ENCODE data around the gene KIF14. TPM values are rescaled to one million over a fixed set of nuclear protein-coding genes. Genes with fewer than 3 reads are reported as not detected.
A peak's percentile ranks its signal among the peaks of the same experiment; 100 is the strongest.

The KIF14 gene
- total and polyA plus RNA-seq, 2 experiments from 2014 or later, result 13.3 to 23.2 TPM

- Histone ChIP-seq H3K4me3 (no peak overlapping the region), H3K4me1 (ENCODE audit: insufficient read depth) (0 out of 2 replicates have a peak, but pooled peaks cover under 1% of the 10 kb centered on the region), H3K9me2 (ENCODE audit: insufficient read depth) (no peaks in the 10 kb centered on the region), H3K27ac (ENCODE audit: low read depth) (no peak overlapping the region), H4K20me1 (replicated peaks; ENCODE audit: insufficient read depth) (no peaks in the 10 kb centered on the region), H2AFZ (no peak overlapping the region), H3K79me2 (replicated peaks; ENCODE audit: insufficient read depth) (no peaks in the 10 kb centered on the region), H3K27me3 (ENCODE audit: insufficient read depth) (no peaks in the 10 kb centered on the region), H3K36me3 (ENCODE audit: insufficient read depth) (no peaks in the 10 kb centered on the region), H3F3A (replicated peaks; ENCODE audit: low read depth) (no peaks in the 10 kb centered on the region), H3K4me2 (no peak overlapping the region)
- Mint-ChIP-seq H3K9me3 (no peaks in the 10 kb centered on the region; the same call in 2 of the 3 replicates), H3K4me1 (no peaks in the 10 kb centered on the region; the same call in 2 of the 3 replicates), H3K36me3 (ENCODE audit: low read depth) (no peaks in the 10 kb centered on the region), H3K27ac (no peak overlapping the region), H3K27me3 (ENCODE audit: insufficient read depth, low read depth, poor library complexity) (peaks cover 2% of the 10 kb centered on the region), H3K4me3 (no peak overlapping the region)
- peak; percentile 91 for DNase-seq (ENCODE audit: low spot score)
- peak; percentile 97 for ATAC-seq
- peak; percentile 99 for TF ChIP-seq CTCF (conservative IDR thresholded peaks at IDR 0.05; ENCODE audit: low read depth in 2 of 2)
- TF ChIP-seq EZH2 (IDR thresholded peaks at IDR 0.05; ENCODE audit: low read depth, unreplicated experiment), result no peak
Observed at GRCh38 chr1:200510228-200510623, 110.3 kb downstream of the KIF14 start.

GRCh38 chr1:200506471-200506870 lies 114.1 kb downstream of the KIF14 start:
- no peaks in the 10 kb centered on the region for H3K4me1 ChIP-seq (ENCODE audit: insufficient read depth)
- no peaks in the 10 kb centered on the region for H3K4me1 Mint-ChIP-seq
- peaks cover 2% of the 10 kb centered on the region for H3K27me3 Mint-ChIP-seq (ENCODE audit: insufficient read depth, low read depth, poor library complexity)
- H3K36me3 Mint-ChIP-seq (ENCODE audit: low read depth), result no peaks in the 10 kb centered on the region
- H2AFZ ChIP-seq, result peak overlapping the region; percentile 1; the same call in 1 of the 2 replicates
- H3K79me2 ChIP-seq (replicated peaks; ENCODE audit: insufficient read depth), result no peaks in the 10 kb centered on the region
- no peaks in the 10 kb centered on the region; the same call in 2 of the 3 replicates for H3K9me3 Mint-ChIP-seq
- no peaks in the 10 kb centered on the region for H4K20me1 ChIP-seq (replicated peaks; ENCODE audit: insufficient read depth)
- no peak overlapping the region for H3K4me3 ChIP-seq
- no peaks in the 10 kb centered on the region for H3K27me3 ChIP-seq (ENCODE audit: insufficient read depth)
- no peaks in the 10 kb centered on the region for H3K9me2 ChIP-seq (ENCODE audit: insufficient read depth)
- DNase-seq (ENCODE audit: low spot score), result no peak
- no peak overlapping the region for H3K27ac ChIP-seq (ENCODE audit: low read depth)
- H3F3A ChIP-seq (replicated peaks; ENCODE audit: low read depth), result no peaks in the 10 kb centered on the region
- no peak overlapping the region for H3K4me2 ChIP-seq
- no peak overlapping the region for H3K27ac Mint-ChIP-seq
- no peak for TF ChIP-seq POLR2AphosphoS5 (IDR thresholded peaks at IDR 0.05; ENCODE audit: low read depth)
- no peak for TF ChIP-seq STAT1 (IDR thresholded peaks at IDR 0.05; ENCODE audit: unreplicated experiment)
- TF ChIP-seq ZNF114 (CRISPR knock-in tag; IDR thresholded peaks at IDR 0.05), result no peak
- no peak for ATAC-seq
- no peak overlapping the region for H3K4me3 Mint-ChIP-seq
- no peaks in the 10 kb centered on the region for H3K36me3 ChIP-seq (ENCODE audit: insufficient read depth)

- Histone ChIP-seq H3K4me3 (no peak overlapping the region), H2AFZ (no peak overlapping the region), H3K36me3 (ENCODE audit: insufficient read depth) (no peaks in the 10 kb centered on the region), H4K20me1 (replicated peaks; ENCODE audit: insufficient read depth) (no peaks in the 10 kb centered on the region), H3K9me2 (ENCODE audit: insufficient read depth) (no peaks in the 10 kb centered on the region), H3K27ac (ENCODE audit: low read depth) (no peak overlapping the region), H3K4me2 (no peak overlapping the region), H3F3A (replicated peaks; ENCODE audit: low read depth) (no peaks in the 10 kb centered on the region), H3K27me3 (ENCODE audit: insufficient read depth) (no peaks in the 10 kb centered on the region), H3K4me1 (ENCODE audit: insufficient read depth) (no peaks in the 10 kb centered on the region), H3K79me2 (replicated peaks; ENCODE audit: insufficient read depth) (no peaks in the 10 kb centered on the region)
- H3K27ac Mint-ChIP-seq, result no peak overlapping the region
- peaks cover 2% of the 10 kb centered on the region for H3K27me3 Mint-ChIP-seq (ENCODE audit: insufficient read depth, low read depth, poor library complexity)
- no peaks in the 10 kb centered on the region for H3K4me1 Mint-ChIP-seq
- ATAC-seq (no peak), DNase-seq (ENCODE audit: low spot score) (no peak)
- no peaks in the 10 kb centered on the region for H3K36me3 Mint-ChIP-seq (ENCODE audit: low read depth)
- H3K4me3 Mint-ChIP-seq, result no peak overlapping the region
- no peaks in the 10 kb centered on the region; the same call in 2 of the 3 replicates for H3K9me3 Mint-ChIP-seq
- TF ChIP-seq POLR2AphosphoS5 (IDR thresholded peaks at IDR 0.05; ENCODE audit: low read depth) (no peak), JUNB (IDR thresholded peaks at IDR 0.05; ENCODE audit: unreplicated experiment) (no peak), ZNF331 (CRISPR knock-in tag; IDR thresholded peaks at IDR 0.05; ENCODE audit: low read depth) (no peak), EZH2phosphoT487 (IDR thresholded peaks at IDR 0.05; ENCODE audit: unreplicated experiment) (no peak), ETS1 (IDR thresholded peaks at IDR 0.05) (no peak), STAT1 (IDR thresholded peaks at IDR 0.05; ENCODE audit: unreplicated experiment) (no peak), CTCF (conservative IDR thresholded peaks at IDR 0.05; ENCODE audit: low read depth in 2 of 2) (no peak), ZNF114 (CRISPR knock-in tag; IDR thresholded peaks at IDR 0.05) (no peak), EZH2 (IDR thresholded peaks at IDR 0.05; ENCODE audit: low read depth, unreplicated experiment) (no peak), REST (IDR thresholded peaks at IDR 0.05; ENCODE audit: unreplicated experiment) (no peak), NANOG (IDR thresholded peaks at IDR 0.05; ENCODE audit: borderline replicate concordance) (no peak)
Observed at GRCh38 chr1:200505257-200505656, 115.3 kb downstream of the KIF14 start.

Data from GM23338 (cell line).